AG09309 (cell line): ENCODE results near the gene SLC7A14.

Source experiments
- DNase-seq: peaks from one replicate; pipeline ENCODE4 v3.0.0-alpha.2; 2010; ENCODE audit warnings: low read depth
- H3K4me3 ChIP-seq: 2 replicates; pipeline ENCODE4 v1.5.1; 2011; ENCODE audit warnings: mild to moderate bottlenecking, low read depth, low read length, moderate library complexity; ENCODE audit not compliant: control insufficient read depth
- TF ChIP-seq, protein P1 (sequence below): IDR thresholded peaks from 2 replicates; pipeline ENCODE4 v1.5.1; 2011; ENCODE audit warnings: mild to moderate bottlenecking, low read depth, low read length, inconsistent platforms; ENCODE audit not compliant: insufficient read depth, control insufficient read depth; ENCODE audit errors: missing control alignments

SLC7A14 gene

DNA sequence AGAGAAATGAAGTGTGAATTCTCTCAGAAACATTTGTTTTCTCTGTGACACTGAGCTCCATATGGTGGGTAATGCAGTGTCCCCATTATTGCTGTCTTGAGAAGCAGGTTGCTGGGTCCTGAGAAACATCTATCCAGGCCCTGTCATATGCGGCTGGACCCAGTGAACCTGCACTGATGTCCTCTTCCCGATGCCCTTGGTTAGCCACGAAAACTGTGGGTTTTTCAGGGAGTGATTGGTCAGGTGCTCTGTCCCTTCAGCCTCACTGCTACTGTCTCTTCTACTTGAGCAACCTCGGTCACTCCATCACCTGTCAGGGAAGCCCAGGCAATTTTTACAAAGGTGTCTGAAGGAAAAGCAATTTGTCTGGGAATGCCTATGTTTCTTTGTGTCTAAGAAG is 77.0 kb downstream of the SLC7A14 start:
- no peak for DNase-seq
- H3K4me3 ChIP-seq, result no peak overlapping the region
- TF ChIP-seq, protein P1, sequence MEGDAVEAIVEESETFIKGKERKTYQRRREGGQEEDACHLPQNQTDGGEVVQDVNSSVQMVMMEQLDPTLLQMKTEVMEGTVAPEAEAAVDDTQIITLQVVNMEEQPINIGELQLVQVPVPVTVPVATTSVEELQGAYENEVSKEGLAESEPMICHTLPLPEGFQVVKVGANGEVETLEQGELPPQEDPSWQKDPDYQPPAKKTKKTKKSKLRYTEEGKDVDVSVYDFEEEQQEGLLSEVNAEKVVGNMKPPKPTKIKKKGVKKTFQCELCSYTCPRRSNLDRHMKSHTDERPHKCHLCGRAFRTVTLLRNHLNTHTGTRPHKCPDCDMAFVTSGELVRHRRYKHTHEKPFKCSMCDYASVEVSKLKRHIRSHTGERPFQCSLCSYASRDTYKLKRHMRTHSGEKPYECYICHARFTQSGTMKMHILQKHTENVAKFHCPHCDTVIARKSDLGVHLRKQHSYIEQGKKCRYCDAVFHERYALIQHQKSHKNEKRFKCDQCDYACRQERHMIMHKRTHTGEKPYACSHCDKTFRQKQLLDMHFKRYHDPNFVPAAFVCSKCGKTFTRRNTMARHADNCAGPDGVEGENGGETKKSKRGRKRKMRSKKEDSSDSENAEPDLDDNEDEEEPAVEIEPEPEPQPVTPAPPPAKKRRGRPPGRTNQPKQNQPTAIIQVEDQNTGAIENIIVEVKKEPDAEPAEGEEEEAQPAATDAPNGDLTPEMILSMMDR, result no peak

- H3K4me3 ChIP-seq, result no peak overlapping the region
- no peak for DNase-seq
- TF ChIP-seq, protein P1, result no peak
Measured at GRCh38 chr3:170508291-170508690, 77.6 kb downstream of the SLC7A14 start.

DNA sequence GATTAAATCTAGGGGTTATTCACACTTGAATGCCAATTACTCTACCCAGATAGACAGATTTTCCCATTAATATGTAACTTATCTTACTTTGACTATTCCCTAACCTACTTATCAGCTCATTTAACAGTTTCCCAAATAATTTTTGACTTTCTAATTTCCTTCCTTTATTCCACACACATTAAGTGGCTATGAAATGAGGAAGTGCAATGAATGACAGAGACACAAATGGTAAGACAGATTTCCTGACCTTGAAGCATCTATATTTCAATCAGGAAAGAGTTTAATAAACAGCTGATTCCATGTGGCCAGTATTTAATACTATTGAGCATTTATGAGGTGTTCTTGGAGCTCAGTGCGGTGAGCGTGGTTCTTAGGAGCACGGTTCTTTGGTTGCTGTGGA is 78.8 kb downstream of the SLC7A14 start:
- H3K4me3 ChIP-seq, result no peak overlapping the region
- no peak for DNase-seq

DNA sequence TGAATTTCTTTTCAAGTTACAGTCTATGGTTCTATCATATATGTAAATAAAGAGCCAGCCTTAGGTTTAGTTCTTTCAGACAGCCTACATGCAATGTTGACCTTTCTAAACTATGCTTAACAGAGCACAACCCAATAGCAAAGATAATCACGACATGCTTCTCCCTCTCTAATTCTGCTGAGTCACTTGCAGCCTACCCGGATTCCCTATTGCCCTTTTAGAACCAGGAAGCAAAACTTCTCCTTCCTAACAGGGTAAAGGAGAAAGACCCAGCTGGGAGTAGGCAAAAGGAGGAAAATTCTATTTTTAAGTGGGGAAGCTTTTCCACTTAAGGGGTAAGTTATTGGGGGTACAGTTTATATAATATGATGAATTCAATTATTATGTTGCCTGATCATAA is 79.3 kb downstream of the SLC7A14 start:
- TF ChIP-seq, protein P1, result no peak
- H3K4me3 ChIP-seq, result no peak overlapping the region
- DNase-seq, result no peak

More for the DNA sequence above, 78.8 kb downstream of the SLC7A14 start:
- TF ChIP-seq, protein P1, result no peak

DNA sequence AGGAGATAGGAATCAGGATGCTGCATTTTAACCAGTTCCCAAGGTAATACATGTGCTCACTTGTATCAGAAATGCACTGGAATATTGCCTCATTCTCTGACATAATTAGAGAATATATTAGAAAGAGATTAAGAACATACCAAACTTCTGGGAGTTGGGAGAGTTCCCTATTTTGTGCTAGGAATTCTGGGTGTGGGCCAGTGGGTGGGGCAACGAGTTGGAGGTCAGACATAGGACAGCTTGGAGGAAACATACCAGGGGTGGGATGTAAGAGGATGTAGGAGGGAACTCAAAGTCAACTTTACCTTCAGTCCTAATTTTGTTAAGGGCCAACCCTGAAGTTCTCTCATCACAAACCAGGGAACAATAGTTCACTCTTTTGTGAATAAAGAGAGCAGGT is 83.6 kb downstream of the SLC7A14 start:
- DNase-seq, result no peak
- TF ChIP-seq, protein P1, result no peak
- no peak overlapping the region for H3K4me3 ChIP-seq

DNA sequence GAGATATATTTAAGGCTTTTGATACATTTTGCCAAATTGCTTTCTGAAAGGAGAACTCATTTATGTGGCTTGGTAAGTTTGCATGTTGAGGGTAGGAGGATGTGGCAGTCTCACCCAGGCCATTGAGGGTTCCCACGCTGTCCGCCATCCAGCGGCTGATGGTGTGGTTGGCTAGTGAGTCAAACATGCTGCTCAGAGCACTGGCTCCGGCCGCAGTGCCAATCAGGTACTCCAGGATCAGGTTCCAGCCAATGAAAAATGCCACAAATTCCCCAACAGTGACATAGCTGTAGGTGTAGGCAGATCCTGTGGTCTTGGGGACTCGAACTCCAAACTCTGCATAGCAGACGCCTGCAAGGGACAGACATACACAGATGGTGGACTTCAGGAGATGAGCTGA is 84.9 kb downstream of the SLC7A14 start:
- no peak overlapping the region for H3K4me3 ChIP-seq
- TF ChIP-seq, protein P1, result no peak
- no peak for DNase-seq

- DNase-seq, result no peak
- no peak overlapping the region for H3K4me3 ChIP-seq
- TF ChIP-seq, protein P1, result no peak
Measured at GRCh38 chr3:170500462-170500861, 85.4 kb downstream of the SLC7A14 start.
